B cell (primary cell): ENCODE data around the gene PRKD2. TPM values are rescaled to one million over a fixed set of nuclear protein-coding genes. Genes with fewer than 3 reads are reported as not detected.

Experiments used
- ATAC-seq: fragments of 200-7000 bp; cut with Tn5 transposase; one replicate; pipeline ENCODE4 v1.10.0; 2021; ENCODE audit warnings: low read depth, mild to moderate bottlenecking, moderate number of reproducible peaks, moderate library complexity
- CTCF ChIA-PET: fragments of 350-600 bp; sonication (Branson Sonifier 250); formaldehyde crosslinking; loops from one replicate; lab custom pipeline; 2021; ENCODE audit warnings: antibody characterized with exemption, inconsistent platforms; lab: Charles Lee
- POLR2A ChIA-PET: fragments of 350-600 bp; sonication (Branson Sonifier 250); formaldehyde crosslinking; loops from one replicate; lab custom pipeline; 2021; ENCODE audit warnings: antibody characterized with exemption; lab: Charles Lee
- DNase-seq: peaks from one replicate; pipeline ENCODE4 v3.0.0; 2013
- H2AFZ ChIP-seq: 2 replicates; pipeline ENCODE4 v1.6.1; 2012; ENCODE audit warnings: mild to moderate bottlenecking, low read depth, low read length; ENCODE audit not compliant: insufficient read depth, poor library complexity, severe bottlenecking
- H3K27ac ChIP-seq, 2 donors: 1 replicate in 1 of 2; 2 replicates in 1 of 2; pipeline ENCODE4 v1.5.1; 2012 to 2013; ENCODE audit warnings: low read length in 2 of 2, mild to moderate bottlenecking in 2 of 2, moderate library complexity in 1 of 2
- H3K27me3 ChIP-seq, 4 experiments: fragments of 200-600 bp in 1 of 4; sonication (generic) in 1 of 4; replicated peaks in 1 of 4; 1 replicate in 2 of 4; 2 replicates in 2 of 4; pipeline versions ENCODE4 v1.6.1 to v1.7.0; 2013 to 2016; ENCODE audit warnings: low read length in 3 of 4, mild to moderate bottlenecking in 2 of 4, mixed read lengths in 1 of 4, moderate library complexity in 1 of 4; ENCODE audit not compliant: insufficient read depth in 4 of 4, control insufficient read depth in 3 of 4; ENCODE audit errors: control extremely low read depth in 1 of 4
- H3K36me3 ChIP-seq, 2 experiments: replicated peaks in 1 of 2; 1 replicate in 1 of 2; 2 replicates in 1 of 2; pipeline versions ENCODE4 v1.6.1 to v1.7.1; 2013; ENCODE audit warnings: low read length in 1 of 2; ENCODE audit not compliant: insufficient read depth in 2 of 2, control insufficient read depth in 1 of 2; ENCODE audit errors: control extremely low read depth in 1 of 2, extremely low read depth in 1 of 2
- H3K4me1 ChIP-seq, 2 donors: fragments of 200-600 bp in 1 of 2; sonication (generic) in 1 of 2; 1 replicate in 1 of 2; 2 replicates in 1 of 2; pipeline versions ENCODE4 v1.5.1 to v1.6.1; 2013 to 2017; ENCODE audit warnings: low read length in 2 of 2; ENCODE audit not compliant: control insufficient read depth in 2 of 2, insufficient read depth in 2 of 2
- H3K4me2 ChIP-seq: replicated peaks from 2 replicates; pipeline ENCODE3; 2012; ENCODE audit warnings: mild to moderate bottlenecking, low read depth, low read length; ENCODE audit not compliant: poor library complexity, severe bottlenecking
- H3K4me3 ChIP-seq, 5 experiments: fragments of 200-600 bp in 1 of 5; sonication (generic) in 1 of 5; 1 replicate in 3 of 5; 2 replicates in 2 of 5; pipeline versions ENCODE4 v1.5.1 to v1.7.0; 2011 to 2016; ENCODE audit warnings: low read length in 4 of 5, mild to moderate bottlenecking in 4 of 5, low read depth in 2 of 5, control low read depth in 1 of 5, moderate library complexity in 1 of 5; ENCODE audit not compliant: insufficient read depth in 1 of 5; ENCODE audit errors: control extremely low read depth in 1 of 5, extremely low read depth in 1 of 5
- H3K79me2 ChIP-seq: fragments of 200-600 bp; sonication (generic); one replicate; pipeline ENCODE4 v1.6.0; 2016; ENCODE audit warnings: low read length; ENCODE audit not compliant: control insufficient read depth, insufficient read depth
- H3K9ac ChIP-seq: fragments of 200-600 bp; sonication (generic); 2 replicates; pipeline ENCODE4 v1.6.1; 2017; ENCODE audit warnings: mild to moderate bottlenecking, low read length, moderate library complexity
- H3K9me3 ChIP-seq, 3 donors: one replicate each; pipeline versions ENCODE4 v1.6.1 to v1.7.1; 2013; ENCODE audit warnings: low read length in 2 of 3; ENCODE audit not compliant: control insufficient read depth in 2 of 3, insufficient read depth in 1 of 3; ENCODE audit errors: control extremely low read depth in 1 of 3
- H4K20me1 ChIP-seq: 2 replicates; pipeline ENCODE4 v1.6.0; 2012; ENCODE audit warnings: mild to moderate bottlenecking, low read length; ENCODE audit not compliant: insufficient read depth, control insufficient read depth, poor library complexity, severe bottlenecking
- H3K27ac Mint-ChIP-seq: one replicate; pipeline ENCODE4 v1.8.0; 2021; ENCODE audit warnings: mixed read lengths
- H3K27me3 Mint-ChIP-seq: one replicate; pipeline ENCODE4 v1.8.0; 2021; ENCODE audit warnings: mixed read lengths
- H3K4me1 Mint-ChIP-seq: one replicate; pipeline ENCODE4 v1.8.0; 2021; ENCODE audit warnings: mixed read lengths
- H3K4me3 Mint-ChIP-seq: one replicate; pipeline ENCODE4 v1.8.0; 2021; ENCODE audit warnings: mixed read lengths
- H3K9me3 Mint-ChIP-seq: one replicate; pipeline ENCODE4 v1.8.0; 2022; ENCODE audit warnings: mixed read lengths; ENCODE audit not compliant: insufficient read depth
- CTCF ChIP-seq: fragments of 200-600 bp; IDR thresholded peaks from one replicate; pipeline ENCODE4 v1.8.0; 2022; ENCODE audit warnings: antibody characterized with exemption, mild to moderate bottlenecking
- EZH2 ChIP-seq: IDR thresholded peaks from 2 replicates; pipeline ENCODE4 v1.6.1; 2012; ENCODE audit warnings: borderline replicate concordance, low read depth, mild to moderate bottlenecking, moderate library complexity, low read length; ENCODE audit not compliant: insufficient read depth, poor library complexity, severe bottlenecking
- WGBS: methylation state at CpG from one replicate; pipeline ENCODE4 v1.1.5; 2013; ENCODE audit warnings: missing lambda C conversion rate; ENCODE audit not compliant: insufficient coverage; 5-methylcytosine and 5-hydroxymethylcytosine counted together
- intact Hi-C: fragments of 100-400 bp; cut with micrococcal nuclease; formaldehyde crosslinking; loops from one replicate; pipeline ENCODE4 v1.10.0; 2022
- polyA plus RNA-seq: library from polyadenylated mRNA; depleted of rRNA; stranded (reverse); fragments of >200 nt; gene quantifications from 2 replicates; pipeline ENCODE4 v1.2.3, GENCODE V29; 2012
- total RNA-seq, 2 donors: library from RNA; stranded (reverse); fragments of 120-200 nt in 1 of 2; gene quantifications; 1 replicate in 1 of 2; 2 replicates in 1 of 2; pipeline versions ENCODE4 v1.2.3 to v1.2.4, GENCODE V29; 2013 to 2022

Gene PRKD2
- total and polyA plus RNA-seq, 2 donors (not counting 1 experiment from before 2014, with no cell fraction given) = 192 to 208 TPM

- ChIA-PET CTCF (interaction anchor here (0.6 to 14.9 kb wide), 9 partner anchors 8 to 141 kb away, joined by 3 to 353 read pairs (median 4); no protein-coding TSS in a partner anchor), POLR2A (interaction anchor here (0.6 to 2.5 kb wide), 7 partner anchors 12 to 493 kb away, joined by 3 to 12 read pairs (median 5); partner anchors contain the start of genes CALM3, DACT3 and ZC3H4)
Measured at GRCh38 chr19:46718157-46718933, 1.4 kb upstream of the PRKD2 start.

More at GRCh38 chr19:46718157-46718933, 1.4 kb upstream of the PRKD2 start:
- peaks cover 69% of the 10 kb centered on the region for H3K4me1 Mint-ChIP-seq
- 10% methylated on average over 12 of the region's 17 CpGs for WGBS
- H3K9me3 ChIP-seq = no peaks in the 10 kb centered on the region
- H3K27me3 Mint-ChIP-seq = no peaks in the 10 kb centered on the region
- DNase-seq (peak; percentile 86), ATAC-seq (peak; percentile 28)
- peaks cover 67 to 77% of the 10 kb centered on the region in 2 donors for H3K4me1 ChIP-seq
- peaks cover 17% of the 10 kb centered on the region for H4K20me1 ChIP-seq
- intact Hi-C loops = loop anchor here (1.0 to 5.0 kb wide), 2 partner anchors 57 to 101 kb away; partner anchors contain the start of gene DACT3
- H3K27ac Mint-ChIP-seq = peak overlapping the region; percentile 95
- peak overlapping the region; percentile 97 for H3K4me3 Mint-ChIP-seq
- TF ChIP-seq EZH2 (no peak), CTCF (no peak)
- H3K4me2 ChIP-seq = peak overlapping the region; percentile 94
- H3K36me3 ChIP-seq = peaks cover 0 to 32% of the 10 kb centered on the region in 2 experiments
- peak overlapping the region; percentile 4 for H2AFZ ChIP-seq
- no peaks in the 10 kb centered on the region for H3K27me3 ChIP-seq
- H3K4me3 ChIP-seq = peak overlapping the region; percentile 62 to 99 (median 92)
- peak overlapping the region; percentile 92 for H3K9ac ChIP-seq
- peaks cover 66% of the 10 kb centered on the region for H3K79me2 ChIP-seq
- peak overlapping the region; percentile 89 to 92 for H3K27ac ChIP-seq
- H3K9me3 Mint-ChIP-seq = no peaks in the 10 kb centered on the region
